MM.1S (cell line): ENCODE results near the gene SEM1.

Source experiments
- CTCF ChIP-seq: fragments of 300-600 bp; sonication (generic); IDR thresholded peaks from 2 replicates; pipeline ENCODE4 v1.5.1; 2016; ENCODE audit warnings: antibody characterized with exemption, low read length, mixed read lengths
- EZH2phosphoT487 ChIP-seq: fragments of 300-600 bp; sonication (generic); IDR thresholded peaks from 2 replicates; pipeline ENCODE4 v1.6.1; 2018; ENCODE audit warnings: antibody characterized with exemption, low read length

GRCh38 chr7:96676919-96677318 lies 32.7 kb downstream of the SEM1 start:
- TF ChIP-seq CTCF (no peak), EZH2phosphoT487 (no peak)
